IMR-90 (cell line): ENCODE data around the gene TMEM100. TPM values are rescaled to one million over a fixed set of nuclear protein-coding genes. Genes with fewer than 3 reads are reported as not detected.

Experiments
- ATAC-seq: fragments of 200-7000 bp; cut with Tn5 transposase; 2 replicates; pipeline ENCODE4 v1.9.1; 2020; ENCODE audit warnings: low read depth, mild to moderate bottlenecking, moderate library complexity
- BruUV-seq: library from RNA; stranded (reverse); fragments of 400-500 nt; replicated peaks from 2 replicates; lab custom pipeline; 2021; lab: Mats Ljungman, UMichigan
- CTCF ChIA-PET: fragments of 300-600 bp; formaldehyde crosslinking; extraction: SDS; loops from one replicate; lab custom pipeline; 2021; ENCODE audit warnings: antibody characterized with exemption; lab: Yijun Ruan, JAX
- POLR2A ChIA-PET: fragments of 300-600 bp; sonication (Branson Sonifier 250); formaldehyde crosslinking; loops from one replicate; lab custom pipeline; 2022; ENCODE audit warnings: antibody characterized with exemption; ENCODE audit not compliant: unreplicated experiment; lab: Charles Lee
- DNase-seq: peaks from one replicate; pipeline ENCODE4 v3.0.0; 2013
- H2AFZ ChIP-seq: replicated peaks from 2 replicates; pipeline ENCODE3; 2013; ENCODE audit warnings: low read length, mild to moderate bottlenecking; ENCODE audit not compliant: poor library complexity
- H2AK5ac ChIP-seq: 2 replicates; pipeline ENCODE4 v1.6.1; 2013; ENCODE audit warnings: low read depth, low read length, inconsistent platforms
- H2AK9ac ChIP-seq: replicated peaks from 2 replicates; pipeline ENCODE3; 2013; ENCODE audit warnings: mild to moderate bottlenecking, low read depth, low read length, moderate library complexity; ENCODE audit not compliant: poor library complexity
- H2BK120ac ChIP-seq: 2 replicates; pipeline ENCODE4 v1.6.1; 2013; ENCODE audit warnings: low read depth, low read length, inconsistent platforms
- H2BK15ac ChIP-seq: 3 replicates; pipeline ENCODE4 v1.6.1; 2013; ENCODE audit warnings: low read depth, low read length, inconsistent platforms
- H2BK20ac ChIP-seq: 2 replicates; pipeline ENCODE4 v1.6.1; 2013; ENCODE audit warnings: low read depth, mild to moderate bottlenecking, inconsistent platforms, low read length, moderate library complexity
- H2BK5ac ChIP-seq: 2 replicates; pipeline ENCODE4 v1.6.1; 2013; ENCODE audit warnings: mild to moderate bottlenecking, low read depth, low read length, inconsistent platforms; ENCODE audit not compliant: poor library complexity, severe bottlenecking
- H3K14ac ChIP-seq: replicated peaks from 2 replicates; pipeline ENCODE4 v1.6.1; 2013; ENCODE audit warnings: low read depth, low read length, inconsistent platforms
- H3K18ac ChIP-seq: 2 replicates; pipeline ENCODE4 v1.6.1; 2013; ENCODE audit warnings: low read depth, low read length, control low read depth
- H3K23ac ChIP-seq: 2 replicates; pipeline ENCODE4 v1.6.1; 2013; ENCODE audit warnings: low read depth, low read length, inconsistent platforms
- H3K27ac ChIP-seq: 2 replicates; pipeline ENCODE4 v1.5.1; 2013; ENCODE audit warnings: mild to moderate bottlenecking, control low read depth, low read length; ENCODE audit not compliant: insufficient read depth
- H3K27me3 ChIP-seq: 2 replicates; pipeline ENCODE4 v1.6.1; 2013; ENCODE audit warnings: low read length; ENCODE audit not compliant: control insufficient read depth, insufficient read depth
- H3K36me3 ChIP-seq: 2 replicates; pipeline ENCODE4 v1.6.1; 2013; ENCODE audit warnings: low read length, mixed read lengths; ENCODE audit not compliant: control insufficient read depth, insufficient read depth
- H3K4ac ChIP-seq: 2 replicates; pipeline ENCODE4 v1.6.1; 2013; ENCODE audit warnings: low read depth, low read length, inconsistent platforms
- H3K4me1 ChIP-seq: 2 replicates; pipeline ENCODE4 v1.6.1; 2013; ENCODE audit warnings: low read length, mixed read lengths; ENCODE audit not compliant: control insufficient read depth, insufficient read depth
- H3K4me2 ChIP-seq: 2 replicates; pipeline ENCODE4 v1.6.1; 2013; ENCODE audit warnings: low read depth, mild to moderate bottlenecking, control low read depth, low read length, moderate library complexity
- H3K4me3 ChIP-seq: 2 replicates; pipeline ENCODE4 v1.5.1; 2013; ENCODE audit warnings: low read depth, mild to moderate bottlenecking, control low read depth, low read length, moderate library complexity; ENCODE audit not compliant: insufficient read depth
- H3K56ac ChIP-seq: 2 replicates; pipeline ENCODE4 v1.6.1; 2013; ENCODE audit warnings: low read length, inconsistent platforms; ENCODE audit not compliant: insufficient read depth; ENCODE audit errors: extremely low read depth
- H3K79me1 ChIP-seq, 2 experiments: 2 replicates each; pipeline ENCODE4 v1.6.1; 2013; ENCODE audit warnings: low read length in 2 of 2, inconsistent platforms in 1 of 2, low read depth in 1 of 2
- H3K9ac ChIP-seq: 2 replicates; pipeline ENCODE4 v1.6.1; 2013; ENCODE audit warnings: low read depth, low read length, control low read depth
- H3K9me1 ChIP-seq: 2 replicates; pipeline ENCODE4 v1.6.1; 2013; ENCODE audit warnings: low read length, inconsistent platforms; ENCODE audit not compliant: insufficient read depth
- H3K9me3 ChIP-seq: 2 replicates; pipeline ENCODE4 v1.6.1; 2013; ENCODE audit warnings: low read length; ENCODE audit not compliant: control insufficient read depth, insufficient read depth
- H4K20me1 ChIP-seq: 2 replicates; pipeline ENCODE4 v1.6.1; 2013; ENCODE audit warnings: low read length, inconsistent platforms; ENCODE audit not compliant: insufficient read depth
- H4K5ac ChIP-seq: 2 replicates; pipeline ENCODE4 v1.6.1; 2013; ENCODE audit warnings: mild to moderate bottlenecking, low read depth, low read length, control low read depth
- H4K8ac ChIP-seq, 2 experiments: 2 replicates each; pipeline ENCODE4 v1.6.1; 2013; ENCODE audit warnings: low read depth in 2 of 2, low read length in 2 of 2, control low read depth in 1 of 2, inconsistent platforms in 1 of 2
- H4K91ac ChIP-seq: 2 replicates; pipeline ENCODE4 v1.6.1; 2013; ENCODE audit warnings: low read depth, low read length, inconsistent platforms; ENCODE audit not compliant: insufficient read depth
- BHLHE40 ChIP-seq: fragments of 150-350 bp; IDR thresholded peaks from 2 replicates; pipeline ENCODE4 v1.6.1; 2016; ENCODE audit warnings: mild to moderate bottlenecking, low read depth, low read length
- CEBPB ChIP-seq: IDR thresholded peaks from 2 replicates; pipeline ENCODE4 v1.6.1; 2012; ENCODE audit warnings: low read depth, low read length, improper control_type of control experiment
- CHD1 ChIP-seq: IDR thresholded peaks from 2 replicates; pipeline ENCODE4 v1.6.1; 2012; ENCODE audit warnings: low read depth, low read length, improper control_type of control experiment
- FOS ChIP-seq: fragments of 150-350 bp; IDR thresholded peaks from 2 replicates; pipeline ENCODE4 v1.6.1; 2016; ENCODE audit warnings: low read depth, low read length
- MAFK ChIP-seq: IDR thresholded peaks from 2 replicates; pipeline ENCODE4 v1.6.1; 2012; ENCODE audit warnings: low read depth, low read length, improper control_type of control experiment
- MAZ ChIP-seq: IDR thresholded peaks from 2 replicates; pipeline ENCODE4 v1.6.1; 2012; ENCODE audit warnings: low read depth, mild to moderate bottlenecking, low read length, improper control_type of control experiment, moderate library complexity, borderline replicate concordance
- MXI1 ChIP-seq: IDR thresholded peaks from 2 replicates; pipeline ENCODE4 v1.6.1; 2012; ENCODE audit warnings: low read depth, mild to moderate bottlenecking, low read length, moderate library complexity, borderline replicate concordance
- NFE2L2 ChIP-seq: fragments of 150-350 bp; IDR thresholded peaks from 2 replicates; pipeline ENCODE4 v1.6.1; 2016; ENCODE audit warnings: low read depth, mild to moderate bottlenecking, low read length
- POLR2A ChIP-seq: IDR thresholded peaks from 2 replicates; pipeline ENCODE4 v1.6.1; 2012; ENCODE audit warnings: mild to moderate bottlenecking, low read depth, low read length
- RAD21 ChIP-seq: IDR thresholded peaks from 2 replicates; pipeline ENCODE4 v1.6.1; 2012; ENCODE audit warnings: low read length, improper control_type of control experiment
- RCOR1 ChIP-seq: IDR thresholded peaks from 2 replicates; pipeline ENCODE4 v1.6.1; 2012; ENCODE audit warnings: mild to moderate bottlenecking, low read length, improper control_type of control experiment; ENCODE audit not compliant: insufficient replicate concordance
- RFX5 ChIP-seq: IDR thresholded peaks from 2 replicates; pipeline ENCODE4 v1.8.0; 2012; ENCODE audit warnings: low read depth, mild to moderate bottlenecking, low read length, moderate library complexity
- SMC3 ChIP-seq: fragments of 150-350 bp; IDR thresholded peaks from 2 replicates; pipeline ENCODE4 v1.6.1; 2016; ENCODE audit warnings: low read depth, mild to moderate bottlenecking, antibody characterized with exemption, low read length, moderate library complexity
- WGBS, 2 experiments: methylation state at CpG; one replicate each; pipeline versions ENCODE4 v1.1.5 to v1.1.7; 2013; ENCODE audit warnings: missing lambda C conversion rate in 2 of 2; ENCODE audit not compliant: insufficient read length in 1 of 2; ENCODE audit errors: extremely low coverage in 2 of 2; 5-methylcytosine and 5-hydroxymethylcytosine counted together
- dilution Hi-C: fragments of 300-500 bp; cut with HindIII; formaldehyde crosslinking; loops from one replicate; pipeline ENCODE4 v1.14.3; 2018; ENCODE audit warnings: low sequenced_read_pairs; ENCODE audit not compliant: unreplicated experiment
- in situ Hi-C: fragments of 300-500 bp; cut with MboI; formaldehyde crosslinking; loops from 3 replicates; pipeline ENCODE4 v1.14.3; 2019; ENCODE audit warnings: low sequenced_read_pairs, inconsistent platforms, mixed read lengths
- intact Hi-C: fragments of 100-400 bp; cut with micrococcal nuclease; formaldehyde crosslinking; loops from 2 replicates; pipeline ENCODE4 v1.10.0; 2022
- polyA plus RNA-seq, 3 experiments: library from polyadenylated mRNA; depleted of rRNA; stranded (reverse); fragments of >200 nt; gene quantifications; 2 replicates each; pipeline ENCODE4 v1.2.3, GENCODE V29; 2012; ENCODE audit warnings: low replicate concordance in 1 of 3
- total RNA-seq: library from RNA; depleted of rRNA; stranded (reverse); fragments of >200 nt; gene quantifications from 2 replicates; pipeline ENCODE4 v1.2.3, GENCODE V29; 2012
- TF ChIP-seq, protein P1 (sequence below): fragments of 150-350 bp; IDR thresholded peaks from 2 replicates; pipeline ENCODE4 v1.6.1; 2016; ENCODE audit warnings: low read depth, mild to moderate bottlenecking, low read length, moderate library complexity, borderline replicate concordance
- TF ChIP-seq, protein P2 (sequence below): conservative IDR thresholded peaks from 2 replicates; pipeline ENCODE4 v1.5.1; 2012; ENCODE audit warnings: mild to moderate bottlenecking, low read depth, low read length, improper control_type of control experiment
- TF ChIP-seq, protein P3 (sequence below): fragments of 150-350 bp; IDR thresholded peaks from 2 replicates; pipeline ENCODE4 v1.6.1; 2017; ENCODE audit warnings: mild to moderate bottlenecking, antibody characterized with exemption, low read length, low read depth

TMEM100 gene
- total and polyA plus RNA-seq, 2 of the 4 experiments (the other 2 are of a cell fraction): 0.21 to 0.36 TPM

DNA sequence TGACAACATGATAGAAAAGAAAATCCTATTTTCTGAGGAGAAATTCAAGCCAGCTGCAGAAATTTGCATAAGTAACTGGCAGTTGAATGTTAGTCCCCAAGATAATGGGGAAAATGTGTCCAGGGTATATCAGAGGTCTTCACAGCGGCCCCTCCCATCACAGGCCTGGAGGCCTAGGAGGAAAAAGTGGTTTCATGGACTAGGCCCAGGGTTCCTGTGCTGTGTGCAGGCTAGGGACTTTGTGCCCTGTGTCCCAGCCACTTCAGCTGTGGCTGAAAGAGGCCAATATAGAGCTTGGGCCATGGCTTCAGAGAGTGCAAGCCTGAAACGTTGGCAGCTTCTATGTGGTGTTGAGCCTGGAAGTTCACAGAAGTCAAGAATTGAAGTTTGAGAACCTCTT is 35.6 kb downstream of the TMEM100 start:
- no peak overlapping the region for H2BK15ac ChIP-seq
- BruUV-seq: no TSS peak
- H3K9me3 ChIP-seq: no peaks in the 10 kb centered on the region; the same call in 1 of the 2 replicates
- no peak overlapping the region for H2AK5ac ChIP-seq
- H3K9ac ChIP-seq: no peak overlapping the region
- no peak overlapping the region for H4K91ac ChIP-seq
- no peak overlapping the region for H3K14ac ChIP-seq
- no peak overlapping the region for H3K4ac ChIP-seq
- no peak overlapping the region for H3K4me3 ChIP-seq
- H3K27ac ChIP-seq: no peak overlapping the region
- H2BK5ac ChIP-seq: no peak overlapping the region
- H4K5ac ChIP-seq: no peak overlapping the region
- no peak for DNase-seq
- in situ Hi-C loops: no loop called here
- TF ChIP-seq RAD21: no peak
- TF ChIP-seq SMC3: no peak
- TF ChIP-seq CHD1: no peak
- TF ChIP-seq POLR2A: no peak
- TF ChIP-seq MXI1: no peak
- TF ChIP-seq CEBPB: no peak
- TF ChIP-seq FOS: no peak
- TF ChIP-seq BHLHE40: no peak
- no peak for TF ChIP-seq MAZ
- TF ChIP-seq RCOR1: no peak
- no peak for TF ChIP-seq MAFK
- no peak for TF ChIP-seq RFX5
- TF ChIP-seq, protein P1, sequence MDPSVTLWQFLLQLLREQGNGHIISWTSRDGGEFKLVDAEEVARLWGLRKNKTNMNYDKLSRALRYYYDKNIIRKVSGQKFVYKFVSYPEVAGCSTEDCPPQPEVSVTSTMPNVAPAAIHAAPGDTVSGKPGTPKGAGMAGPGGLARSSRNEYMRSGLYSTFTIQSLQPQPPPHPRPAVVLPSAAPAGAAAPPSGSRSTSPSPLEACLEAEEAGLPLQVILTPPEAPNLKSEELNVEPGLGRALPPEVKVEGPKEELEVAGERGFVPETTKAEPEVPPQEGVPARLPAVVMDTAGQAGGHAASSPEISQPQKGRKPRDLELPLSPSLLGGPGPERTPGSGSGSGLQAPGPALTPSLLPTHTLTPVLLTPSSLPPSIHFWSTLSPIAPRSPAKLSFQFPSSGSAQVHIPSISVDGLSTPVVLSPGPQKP: no peak
- TF ChIP-seq NFE2L2: no peak
- TF ChIP-seq, protein P2, sequence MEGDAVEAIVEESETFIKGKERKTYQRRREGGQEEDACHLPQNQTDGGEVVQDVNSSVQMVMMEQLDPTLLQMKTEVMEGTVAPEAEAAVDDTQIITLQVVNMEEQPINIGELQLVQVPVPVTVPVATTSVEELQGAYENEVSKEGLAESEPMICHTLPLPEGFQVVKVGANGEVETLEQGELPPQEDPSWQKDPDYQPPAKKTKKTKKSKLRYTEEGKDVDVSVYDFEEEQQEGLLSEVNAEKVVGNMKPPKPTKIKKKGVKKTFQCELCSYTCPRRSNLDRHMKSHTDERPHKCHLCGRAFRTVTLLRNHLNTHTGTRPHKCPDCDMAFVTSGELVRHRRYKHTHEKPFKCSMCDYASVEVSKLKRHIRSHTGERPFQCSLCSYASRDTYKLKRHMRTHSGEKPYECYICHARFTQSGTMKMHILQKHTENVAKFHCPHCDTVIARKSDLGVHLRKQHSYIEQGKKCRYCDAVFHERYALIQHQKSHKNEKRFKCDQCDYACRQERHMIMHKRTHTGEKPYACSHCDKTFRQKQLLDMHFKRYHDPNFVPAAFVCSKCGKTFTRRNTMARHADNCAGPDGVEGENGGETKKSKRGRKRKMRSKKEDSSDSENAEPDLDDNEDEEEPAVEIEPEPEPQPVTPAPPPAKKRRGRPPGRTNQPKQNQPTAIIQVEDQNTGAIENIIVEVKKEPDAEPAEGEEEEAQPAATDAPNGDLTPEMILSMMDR: no peak
- TF ChIP-seq, protein P3, sequence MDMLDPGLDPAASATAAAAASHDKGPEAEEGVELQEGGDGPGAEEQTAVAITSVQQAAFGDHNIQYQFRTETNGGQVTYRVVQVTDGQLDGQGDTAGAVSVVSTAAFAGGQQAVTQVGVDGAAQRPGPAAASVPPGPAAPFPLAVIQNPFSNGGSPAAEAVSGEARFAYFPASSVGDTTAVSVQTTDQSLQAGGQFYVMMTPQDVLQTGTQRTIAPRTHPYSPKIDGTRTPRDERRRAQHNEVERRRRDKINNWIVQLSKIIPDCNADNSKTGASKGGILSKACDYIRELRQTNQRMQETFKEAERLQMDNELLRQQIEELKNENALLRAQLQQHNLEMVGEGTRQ: no peak
- no peak overlapping the region for H3K56ac ChIP-seq
- H2AFZ ChIP-seq: no peak overlapping the region
- no peak overlapping the region for H2BK120ac ChIP-seq
- no peak overlapping the region for H3K18ac ChIP-seq
- no peak overlapping the region for H4K8ac ChIP-seq
- WGBS, 2 experiments: no CpG with 5 or more reads among the region's 2 CpGs
- no peaks in the 10 kb centered on the region for H3K9me1 ChIP-seq
- no peaks in the 10 kb centered on the region for H4K20me1 ChIP-seq
- H3K27me3 ChIP-seq: 0 out of 2 replicates have a peak, but pooled peaks cover 3% of the 10 kb centered on the region
- H3K79me1 ChIP-seq: no peaks in the 10 kb centered on the region
- no peak overlapping the region for H3K23ac ChIP-seq
- no peaks in the 10 kb centered on the region for H3K36me3 ChIP-seq
- no peak overlapping the region for H2BK20ac ChIP-seq
- H3K4me2 ChIP-seq: no peak overlapping the region
- H3K4me1 ChIP-seq: no peaks in the 10 kb centered on the region
- ChIA-PET CTCF (no interaction called here), POLR2A (no interaction called here)
- H2AK9ac ChIP-seq: no peak overlapping the region
- intact Hi-C loops: no loop called here
- no peak for ATAC-seq
- dilution Hi-C loops: no loop called here
